Thoracic aorta (tissue), 2 donors: ENCODE measurements around the gene H6PD. TPM values are rescaled to one million over a fixed set of nuclear protein-coding genes. Genes with fewer than 3 reads are reported as not detected.

Source experiments
- ATAC-seq: fragments of 150-250 bp; one replicate; pipeline ENCODE4 v1.8.0; 2017; ENCODE audit warnings: low read depth; ENCODE audit not compliant: insufficient number of reproducible peaks, low FRiP score
- DNase-seq: peaks from one replicate; pipeline ENCODE4 v3.0.0-alpha.2; 2020; ENCODE audit warnings: low spot score
- H3K27ac ChIP-seq, 2 donors: fragments of 200-600 bp; sonication (generic); 1 replicate in 1 of 2; 2 replicates in 1 of 2; pipeline ENCODE4 v1.5.1; 2016; ENCODE audit warnings: mild to moderate bottlenecking in 2 of 2, moderate library complexity in 2 of 2
- H3K27me3 ChIP-seq: fragments of 200-600 bp; sonication (generic); replicated peaks from 2 replicates; pipeline ENCODE4 v1.6.0; 2016; ENCODE audit warnings: mild to moderate bottlenecking; ENCODE audit not compliant: insufficient read depth
- H3K36me3 ChIP-seq: fragments of 200-600 bp; sonication (generic); one replicate; pipeline ENCODE4 v1.5.1; 2016
- H3K4me1 ChIP-seq, 2 donors: fragments of 200-600 bp; sonication (generic); 1 replicate in 1 of 2; 2 replicates in 1 of 2; pipeline versions ENCODE4 v1.5.1 to v1.6.0; 2016; ENCODE audit warnings: low read depth in 2 of 2, mild to moderate bottlenecking in 1 of 2; ENCODE audit not compliant: control insufficient read depth in 1 of 2
- H3K4me3 ChIP-seq: fragments of 200-600 bp; sonication (generic); 2 replicates; pipeline ENCODE4 v1.5.1; 2016; ENCODE audit warnings: mild to moderate bottlenecking
- H3K9me3 ChIP-seq: fragments of 200-600 bp; sonication (generic); 2 replicates; pipeline ENCODE4 v1.5.1; 2016
- total RNA-seq, 2 donors: library from RNA; depleted of rRNA; stranded (reverse); fragments of >200 nt; gene quantifications; one replicate each; pipeline versions ENCODE4 v1.1.0 to v1.2.3, GENCODE V29; 2016
- TF ChIP-seq, protein P1 (sequence below): fragments of 200-600 bp; sonication (generic); IDR thresholded peaks from one replicate; pipeline ENCODE4 v1.5.1; 2019; ENCODE audit warnings: antibody characterized with exemption

Gene H6PD
- total RNA-seq, 2 donors from 2014 or later: 57.8 to 80.6 TPM

DNA sequence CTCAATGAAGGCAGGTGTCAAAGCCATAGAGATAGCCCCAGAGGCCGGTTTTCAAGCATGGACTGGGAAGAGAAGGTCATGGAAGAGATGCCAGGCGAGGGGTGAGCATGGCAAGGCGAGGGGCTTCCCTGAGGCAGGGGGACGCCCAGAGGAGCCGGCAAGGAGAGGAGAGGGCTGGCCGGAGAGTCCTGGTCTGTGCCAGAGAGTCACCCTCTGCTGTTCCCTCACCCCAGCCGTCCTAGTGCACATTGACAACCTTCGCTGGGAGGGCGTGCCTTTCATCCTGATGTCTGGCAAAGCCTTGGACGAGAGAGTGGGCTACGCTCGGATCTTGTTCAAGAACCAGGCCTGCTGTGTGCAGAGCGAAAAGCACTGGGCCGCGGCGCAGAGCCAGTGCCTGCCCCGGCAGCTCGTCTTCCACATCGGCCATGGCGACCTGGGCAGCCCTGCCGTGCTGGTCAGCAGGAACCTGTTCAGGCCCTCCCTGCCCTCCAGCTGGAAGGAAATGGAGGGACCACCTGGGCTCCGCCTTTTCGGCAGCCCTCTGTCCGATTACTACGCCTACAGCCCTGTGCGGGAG, 28.8 kb downstream of the H6PD start:
- no peak overlapping the region for H3K27ac ChIP-seq
- no peak overlapping the region for H3K4me3 ChIP-seq
- no peak for DNase-seq

DNA sequence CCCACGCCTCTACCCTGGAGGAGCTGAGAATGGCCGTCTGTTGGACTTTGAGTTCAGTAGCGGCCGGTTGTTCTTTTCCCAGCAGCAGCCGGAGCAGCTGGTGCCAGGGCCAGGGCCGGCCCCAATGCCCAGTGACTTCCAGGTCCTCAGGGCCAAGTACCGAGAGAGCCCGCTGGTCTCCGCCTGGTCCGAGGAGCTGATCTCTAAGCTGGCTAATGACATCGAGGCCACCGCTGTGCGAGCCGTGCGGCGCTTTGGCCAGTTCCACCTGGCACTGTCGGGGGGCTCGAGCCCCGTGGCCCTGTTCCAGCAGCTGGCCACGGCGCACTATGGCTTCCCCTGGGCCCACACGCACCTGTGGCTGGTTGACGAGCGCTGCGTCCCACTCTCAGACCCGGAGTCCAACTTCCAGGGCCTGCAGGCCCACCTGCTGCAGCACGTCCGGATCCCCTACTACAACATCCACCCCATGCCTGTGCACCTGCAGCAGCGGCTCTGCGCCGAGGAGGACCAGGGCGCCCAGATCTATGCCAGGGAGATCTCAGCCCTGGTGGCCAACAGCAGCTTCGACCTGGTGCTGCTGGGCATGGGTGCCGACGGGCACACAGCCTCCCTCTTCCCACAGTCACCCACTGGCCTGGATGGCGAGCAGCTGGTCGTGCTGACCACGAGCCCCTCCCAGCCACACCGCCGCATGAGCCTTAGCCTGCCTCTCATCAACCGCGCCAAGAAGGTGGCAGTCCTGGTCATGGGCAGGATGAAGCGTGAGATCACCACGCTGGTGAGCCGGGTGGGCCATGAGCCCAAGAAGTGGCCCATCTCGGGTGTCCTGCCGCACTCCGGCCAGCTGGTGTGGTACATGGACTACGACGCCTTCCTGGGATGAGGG, 29.7 kb downstream of the H6PD start:
- DNase-seq: no peak
- TF ChIP-seq, protein P1, sequence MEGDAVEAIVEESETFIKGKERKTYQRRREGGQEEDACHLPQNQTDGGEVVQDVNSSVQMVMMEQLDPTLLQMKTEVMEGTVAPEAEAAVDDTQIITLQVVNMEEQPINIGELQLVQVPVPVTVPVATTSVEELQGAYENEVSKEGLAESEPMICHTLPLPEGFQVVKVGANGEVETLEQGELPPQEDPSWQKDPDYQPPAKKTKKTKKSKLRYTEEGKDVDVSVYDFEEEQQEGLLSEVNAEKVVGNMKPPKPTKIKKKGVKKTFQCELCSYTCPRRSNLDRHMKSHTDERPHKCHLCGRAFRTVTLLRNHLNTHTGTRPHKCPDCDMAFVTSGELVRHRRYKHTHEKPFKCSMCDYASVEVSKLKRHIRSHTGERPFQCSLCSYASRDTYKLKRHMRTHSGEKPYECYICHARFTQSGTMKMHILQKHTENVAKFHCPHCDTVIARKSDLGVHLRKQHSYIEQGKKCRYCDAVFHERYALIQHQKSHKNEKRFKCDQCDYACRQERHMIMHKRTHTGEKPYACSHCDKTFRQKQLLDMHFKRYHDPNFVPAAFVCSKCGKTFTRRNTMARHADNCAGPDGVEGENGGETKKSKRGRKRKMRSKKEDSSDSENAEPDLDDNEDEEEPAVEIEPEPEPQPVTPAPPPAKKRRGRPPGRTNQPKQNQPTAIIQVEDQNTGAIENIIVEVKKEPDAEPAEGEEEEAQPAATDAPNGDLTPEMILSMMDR: no peak
- peaks cover 6 to 10% of the 10 kb centered on the region in 2 donors for H3K4me1 ChIP-seq
- no peak overlapping the region for H3K27ac ChIP-seq
- H3K27me3 ChIP-seq: no peaks in the 10 kb centered on the region
- no peak for ATAC-seq
- peaks cover 37% of the 10 kb centered on the region for H3K36me3 ChIP-seq
- no peak overlapping the region for H3K4me3 ChIP-seq
- no peaks in the 10 kb centered on the region for H3K9me3 ChIP-seq

More for the DNA sequence above, 28.8 kb downstream of the H6PD start:
- no peak for ATAC-seq
- H3K27me3 ChIP-seq: no peaks in the 10 kb centered on the region
- peaks cover 37% of the 10 kb centered on the region for H3K36me3 ChIP-seq
- no peaks in the 10 kb centered on the region for H3K9me3 ChIP-seq
- H3K4me1 ChIP-seq: peaks cover 6 to 10% of the 10 kb centered on the region in 2 donors
- TF ChIP-seq, protein P1: no peak

DNA sequence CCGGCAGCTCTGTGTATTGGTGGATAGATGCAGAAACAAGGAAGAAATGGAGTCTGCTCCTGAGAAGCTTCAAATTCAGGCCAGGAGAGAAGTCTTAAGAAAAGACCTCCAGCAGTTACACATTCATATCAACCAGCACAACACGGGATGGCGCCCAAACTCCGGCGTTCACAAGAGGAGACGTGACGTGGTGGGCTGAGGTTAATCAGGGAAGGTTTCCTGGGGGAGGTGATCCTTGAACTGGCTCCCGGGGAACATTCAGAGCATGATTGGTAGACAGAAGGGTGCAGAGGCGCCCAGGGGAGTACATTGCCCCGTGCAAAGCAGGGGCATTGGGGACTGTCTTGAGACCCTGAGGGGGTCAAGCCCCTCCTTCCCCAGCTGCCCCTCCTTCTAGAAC, 30.5 kb downstream of the H6PD start:
- Histone ChIP-seq H3K27me3 (no peaks in the 10 kb centered on the region), H3K36me3 (peaks cover 37% of the 10 kb centered on the region), H3K4me1 (peaks cover 6 to 10% of the 10 kb centered on the region in 2 donors), H3K9me3 (no peaks in the 10 kb centered on the region), H3K27ac (no peak overlapping the region), H3K4me3 (no peak overlapping the region)
- TF ChIP-seq, protein P1: no peak
- DNase-seq (no peak), ATAC-seq (no peak)

DNA sequence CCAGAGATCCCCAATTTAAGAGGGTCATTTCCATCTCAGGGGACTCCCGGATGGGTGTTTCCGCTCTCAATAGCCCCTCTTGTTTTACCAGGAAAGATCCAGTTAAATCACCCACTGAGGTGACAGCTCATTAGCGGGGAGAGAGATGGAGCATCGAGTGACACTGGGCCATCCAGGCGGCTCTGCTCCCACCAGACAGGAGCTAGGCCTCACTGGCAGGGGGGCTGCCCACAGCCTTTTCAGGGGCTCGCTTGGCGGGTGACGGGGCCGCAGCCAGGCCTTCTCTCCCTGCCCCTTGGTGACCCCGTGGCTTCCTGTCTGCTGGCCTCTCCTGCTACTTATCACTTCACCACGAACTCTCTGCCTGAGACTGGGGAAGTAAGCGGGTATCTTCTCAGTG, 31.4 kb downstream of the H6PD start:
- Histone ChIP-seq H3K27ac (no peak overlapping the region), H3K4me3 (no peak overlapping the region), H3K4me1 (peaks cover 6 to 10% of the 10 kb centered on the region in 2 donors), H3K27me3 (no peaks in the 10 kb centered on the region), H3K9me3 (no peaks in the 10 kb centered on the region), H3K36me3 (peaks cover 37% of the 10 kb centered on the region)
- no peak for ATAC-seq
- DNase-seq: no peak
- TF ChIP-seq, protein P1: no peak

DNA sequence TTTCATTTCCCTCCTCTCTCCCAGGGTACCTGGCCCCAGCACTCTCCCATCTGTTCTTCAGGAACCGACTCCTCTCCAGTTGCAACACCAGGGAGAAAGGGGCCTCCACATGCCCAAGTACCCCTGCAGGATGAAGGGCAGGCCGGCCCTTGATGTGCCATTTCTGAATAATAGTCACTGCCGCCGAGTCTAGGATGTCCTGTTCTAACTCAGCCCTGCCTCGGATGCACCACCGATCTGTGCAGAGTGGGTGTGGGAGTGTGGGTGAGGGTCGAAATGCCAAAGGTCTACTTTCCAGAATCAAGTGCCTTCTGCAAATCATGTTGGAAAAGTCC, 32.7 kb downstream of the H6PD start:
- no peaks in the 10 kb centered on the region for H3K9me3 ChIP-seq

More for the DNA sequence above, 32.7 kb downstream of the H6PD start:
- H3K27ac ChIP-seq: no peak overlapping the region
- TF ChIP-seq, protein P1: no peak
- H3K4me3 ChIP-seq: no peak overlapping the region
- DNase-seq (no peak), ATAC-seq (no peak)
- H3K27me3 ChIP-seq: no peaks in the 10 kb centered on the region
- H3K36me3 ChIP-seq: peaks cover 29% of the 10 kb centered on the region
- peaks cover 6 to 10% of the 10 kb centered on the region in 2 donors for H3K4me1 ChIP-seq
